ENCODE data around the gene HENMT1.

DNA sequence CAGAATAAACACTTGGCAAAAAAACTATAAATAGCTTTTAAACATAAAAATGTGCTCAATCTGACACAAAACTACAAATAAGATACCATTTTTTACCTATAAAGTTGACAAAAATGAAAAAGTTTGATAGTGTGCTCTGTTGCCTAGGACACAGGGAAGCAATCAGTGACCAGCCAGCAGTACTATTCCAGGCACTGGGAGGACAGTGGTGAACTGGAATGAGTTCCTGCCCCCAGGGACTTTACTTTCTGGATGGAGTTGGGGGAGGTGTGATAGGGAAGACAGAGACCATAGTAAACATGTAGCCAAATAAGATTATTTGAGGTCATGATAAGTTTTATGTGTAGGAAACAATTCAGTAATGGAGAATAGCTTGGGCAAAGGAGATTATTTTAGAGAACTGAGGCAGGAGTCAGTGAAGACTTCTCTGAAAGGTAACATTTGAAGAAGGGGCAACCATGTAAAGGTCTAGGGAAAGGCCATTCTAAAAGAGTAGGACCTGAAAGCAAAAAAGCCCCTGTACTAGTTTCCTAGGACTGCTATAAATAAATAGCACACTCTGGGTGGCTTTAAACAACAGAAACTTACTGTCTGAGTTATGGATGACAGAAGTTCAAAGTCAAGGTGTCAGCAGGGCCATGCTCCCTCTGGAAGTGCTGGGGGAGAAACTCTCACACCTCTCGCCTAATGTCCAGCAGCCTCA is 59.0 kb downstream of the HENMT1 start:
- TF ChIP-seq TAF1 (IDR thresholded peaks at IDR 0.05; ENCODE audit: low read depth): no peak
- TF ChIP-seq, protein P1, sequence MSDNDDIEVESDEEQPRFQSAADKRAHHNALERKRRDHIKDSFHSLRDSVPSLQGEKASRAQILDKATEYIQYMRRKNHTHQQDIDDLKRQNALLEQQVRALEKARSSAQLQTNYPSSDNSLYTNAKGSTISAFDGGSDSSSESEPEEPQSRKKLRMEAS (IDR thresholded peaks at IDR 0.05): no peak
- TF ChIP-seq EP300 (IDR thresholded peaks at IDR 0.05; ENCODE audit: borderline replicate concordance): no peak
- TF ChIP-seq, protein P2, sequence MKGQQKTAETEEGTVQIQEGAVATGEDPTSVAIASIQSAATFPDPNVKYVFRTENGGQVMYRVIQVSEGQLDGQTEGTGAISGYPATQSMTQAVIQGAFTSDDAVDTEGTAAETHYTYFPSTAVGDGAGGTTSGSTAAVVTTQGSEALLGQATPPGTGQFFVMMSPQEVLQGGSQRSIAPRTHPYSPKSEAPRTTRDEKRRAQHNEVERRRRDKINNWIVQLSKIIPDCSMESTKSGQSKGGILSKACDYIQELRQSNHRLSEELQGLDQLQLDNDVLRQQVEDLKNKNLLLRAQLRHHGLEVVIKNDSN (IDR thresholded peaks at IDR 0.05): no peak
- TF ChIP-seq YY1 (IDR thresholded peaks at IDR 0.05; ENCODE audit: low read depth): no peak
